ENCODE data around the gene SSBP3. TPM values are rescaled to one million over a fixed set of nuclear protein-coding genes. Genes with fewer than 3 reads are reported as not detected.

The SSBP3 gene
- total and polyA plus RNA-seq, 9 donors: 41.2 to 247 (median 156) TPM

DNA sequence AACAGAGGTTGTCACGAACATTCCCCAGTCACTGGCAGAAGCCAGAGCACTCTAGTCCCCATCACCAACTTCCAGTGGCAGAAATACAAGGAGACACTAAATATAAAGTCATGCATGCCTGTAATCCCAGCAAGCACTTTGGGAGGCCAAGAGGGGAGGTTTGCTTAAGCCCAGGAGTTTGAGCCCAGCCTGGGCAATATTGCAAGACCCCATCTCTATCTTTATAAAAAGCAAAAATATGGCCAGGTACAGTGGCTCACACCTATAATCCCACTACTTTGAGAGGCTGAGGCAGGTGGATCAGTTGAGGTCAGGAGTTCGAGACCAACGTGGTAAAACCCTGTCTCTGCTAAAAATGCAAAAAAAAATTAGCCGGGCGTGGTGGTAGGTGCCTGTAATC, 212.7 kb downstream of the SSBP3 start:
- intact Hi-C loops (cut with DNase I): no loop called here
- WGBS, 3 donors: 88 to 92% (median 91%) methylated on average over 5 of the region's 5 CpGs
- no peaks in the 10 kb centered on the region for H3K36me3 ChIP-seq

DNA sequence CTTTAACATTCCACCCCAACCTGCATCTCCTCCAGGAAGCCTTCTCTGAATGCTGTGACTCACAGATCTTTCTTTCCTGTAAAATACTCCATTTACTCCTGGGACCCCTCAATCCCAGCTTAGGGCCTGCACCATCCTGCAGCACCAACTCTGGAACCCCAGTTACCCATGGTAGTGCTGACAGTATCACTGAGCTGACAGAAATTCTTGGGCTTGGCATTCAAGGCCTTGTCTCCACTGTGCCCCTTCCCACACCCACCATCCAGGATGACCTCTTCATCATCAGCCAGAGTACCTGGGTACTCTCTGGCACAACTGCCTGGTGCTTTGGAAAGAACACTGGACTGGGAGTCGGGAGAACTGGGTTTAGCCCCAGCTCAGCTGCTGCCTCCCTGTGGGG, 214.7 kb downstream of the SSBP3 start:
- WGBS, 3 donors: 0 to 93% (median 88%) methylated on average over 1 of the region's 1 CpG
- no peak overlapping the region for H3K27ac ChIP-seq
- no peak for DNase-seq
- H3K4me3 ChIP-seq: no peak overlapping the region
- H3K9me3 ChIP-seq: no peaks in the 10 kb centered on the region
- no peaks in the 10 kb centered on the region for H3K36me3 ChIP-seq
- no peaks in the 10 kb centered on the region for H3K27me3 ChIP-seq
- intact Hi-C loops (cut with DNase I): no loop called here
- no peaks in the 10 kb centered on the region for H3K4me1 ChIP-seq (ENCODE audit: insufficient read depth)
- no peak for TF ChIP-seq POLR2A (IDR thresholded peaks at IDR 0.05)
- TF ChIP-seq, protein P1, sequence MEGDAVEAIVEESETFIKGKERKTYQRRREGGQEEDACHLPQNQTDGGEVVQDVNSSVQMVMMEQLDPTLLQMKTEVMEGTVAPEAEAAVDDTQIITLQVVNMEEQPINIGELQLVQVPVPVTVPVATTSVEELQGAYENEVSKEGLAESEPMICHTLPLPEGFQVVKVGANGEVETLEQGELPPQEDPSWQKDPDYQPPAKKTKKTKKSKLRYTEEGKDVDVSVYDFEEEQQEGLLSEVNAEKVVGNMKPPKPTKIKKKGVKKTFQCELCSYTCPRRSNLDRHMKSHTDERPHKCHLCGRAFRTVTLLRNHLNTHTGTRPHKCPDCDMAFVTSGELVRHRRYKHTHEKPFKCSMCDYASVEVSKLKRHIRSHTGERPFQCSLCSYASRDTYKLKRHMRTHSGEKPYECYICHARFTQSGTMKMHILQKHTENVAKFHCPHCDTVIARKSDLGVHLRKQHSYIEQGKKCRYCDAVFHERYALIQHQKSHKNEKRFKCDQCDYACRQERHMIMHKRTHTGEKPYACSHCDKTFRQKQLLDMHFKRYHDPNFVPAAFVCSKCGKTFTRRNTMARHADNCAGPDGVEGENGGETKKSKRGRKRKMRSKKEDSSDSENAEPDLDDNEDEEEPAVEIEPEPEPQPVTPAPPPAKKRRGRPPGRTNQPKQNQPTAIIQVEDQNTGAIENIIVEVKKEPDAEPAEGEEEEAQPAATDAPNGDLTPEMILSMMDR (IDR thresholded peaks at IDR 0.05): no peak
- no peak for TF ChIP-seq EP300 (IDR thresholded peaks at IDR 0.05)

More for the DNA sequence above, 212.7 kb downstream of the SSBP3 start:
- TF ChIP-seq, protein P1 (IDR thresholded peaks at IDR 0.05): no peak
- TF ChIP-seq EP300 (IDR thresholded peaks at IDR 0.05) (no peak), POLR2A (IDR thresholded peaks at IDR 0.05) (no peak)
- Histone ChIP-seq H3K27ac (no peak overlapping the region), H3K4me1 (ENCODE audit: insufficient read depth) (no peaks in the 10 kb centered on the region), H3K9me3 (no peaks in the 10 kb centered on the region), H3K4me3 (no peak overlapping the region), H3K27me3 (no peaks in the 10 kb centered on the region)
- no peak for DNase-seq

DNA sequence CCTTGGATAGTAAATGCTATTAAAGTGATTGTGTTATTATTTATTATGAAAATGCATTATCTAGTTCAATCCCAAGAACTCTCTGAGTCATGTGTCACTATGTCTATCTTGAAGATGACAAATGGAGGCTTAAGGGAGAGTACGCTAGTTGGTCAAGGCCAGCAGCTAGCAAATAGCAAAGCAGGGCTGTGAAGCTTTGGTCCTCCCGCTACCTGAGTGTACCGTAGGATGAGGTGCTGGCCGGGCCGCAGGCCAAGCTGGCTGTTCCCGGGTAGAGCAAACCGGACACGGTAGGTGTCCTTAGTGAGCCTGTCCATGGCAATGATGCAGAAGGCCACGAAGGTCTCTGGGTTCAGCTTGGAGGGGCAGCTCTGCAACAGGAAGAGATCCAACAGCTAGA, 215.7 kb downstream of the SSBP3 start:
- intact Hi-C loops (cut with DNase I): no loop called here
- no peak for DNase-seq

DNA sequence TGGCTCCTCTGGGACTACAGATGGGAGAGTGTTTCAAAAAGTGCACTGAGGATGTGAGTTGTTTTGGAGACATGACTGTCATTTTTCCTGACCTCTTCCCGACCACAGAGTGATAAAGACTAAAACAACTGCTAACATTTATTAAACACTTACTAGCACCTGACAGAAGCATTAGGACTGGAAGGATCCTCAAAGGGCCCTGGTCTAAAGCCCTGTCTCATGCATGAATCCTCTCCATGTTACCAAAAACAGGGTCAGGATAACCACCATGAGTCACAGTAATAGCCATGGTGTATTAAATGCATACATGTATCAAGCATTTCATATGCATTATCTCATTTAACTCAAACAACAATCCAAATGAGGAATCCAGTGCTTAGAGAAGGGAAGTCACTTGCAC, 217.9 kb downstream of the SSBP3 start:
- no peak overlapping the region for H3K27ac ChIP-seq
- no peaks in the 10 kb centered on the region for H3K9me3 ChIP-seq
- TF ChIP-seq EP300 (IDR thresholded peaks at IDR 0.05) (no peak), POLR2A (IDR thresholded peaks at IDR 0.05) (no peak)
- TF ChIP-seq, protein P1 (IDR thresholded peaks at IDR 0.05): no peak
- no peak for DNase-seq
- WGBS, 3 donors: 40 to 71% (median 52%) methylated on average over 1 of the region's 1 CpG
- no peaks in the 10 kb centered on the region for H3K4me1 ChIP-seq (ENCODE audit: insufficient read depth)
- H3K36me3 ChIP-seq: no peaks in the 10 kb centered on the region
- H3K27me3 ChIP-seq: no peaks in the 10 kb centered on the region
- no peak overlapping the region for H3K4me3 ChIP-seq
- intact Hi-C loops (cut with DNase I): no loop called here

More for the DNA sequence above, 215.7 kb downstream of the SSBP3 start:
- TF ChIP-seq, protein P1 (IDR thresholded peaks at IDR 0.05): no peak
- TF ChIP-seq POLR2A (IDR thresholded peaks at IDR 0.05): no peak
- no peak for TF ChIP-seq EP300 (IDR thresholded peaks at IDR 0.05)
- H3K9me3 ChIP-seq: no peaks in the 10 kb centered on the region
- H3K4me3 ChIP-seq: no peak overlapping the region
- no peaks in the 10 kb centered on the region for H3K27me3 ChIP-seq
- H3K4me1 ChIP-seq (ENCODE audit: insufficient read depth): no peaks in the 10 kb centered on the region
- WGBS, 3 donors: 81 to 93% (median 90%) methylated on average over 9 of the region's 9 CpGs
- H3K36me3 ChIP-seq: no peaks in the 10 kb centered on the region
- H3K27ac ChIP-seq: no peak overlapping the region
